Memory B cell (primary cell): ENCODE measurements around the gene SCCPDH.
A peak's percentile ranks its signal among the peaks of the same experiment; 100 is the strongest.
"Not testable (repeated sequence)": the region's sequence is repeated elsewhere in the genome, so short reads cannot be mapped to it uniquely, and the experiment has no call there.

Experiments
- ATAC-seq: fragments of 150-1000 bp; cut with Tn5 transposase; 2 replicates; pipeline ENCODE4 v1.10.0; 2021; ENCODE audit warnings: low read depth, mild to moderate bottlenecking, moderate library complexity
- DNase-seq, 2 donors: peaks; one replicate each; pipeline ENCODE4 v3.0.0; 2022; ENCODE audit warnings: low spot score in 2 of 2
- H3K27ac Mint-ChIP-seq: one replicate; pipeline ENCODE4 v1.8.0; 2022; ENCODE audit warnings: mild to moderate bottlenecking, moderate library complexity, mixed read lengths
- H3K27me3 Mint-ChIP-seq: one replicate; pipeline ENCODE4 v1.8.0; 2022; ENCODE audit warnings: mixed read lengths
- H3K36me3 Mint-ChIP-seq: one replicate; pipeline ENCODE4 v1.8.0; 2022; ENCODE audit warnings: mild to moderate bottlenecking, mixed read lengths
- H3K4me1 Mint-ChIP-seq: one replicate; pipeline ENCODE4 v1.8.0; 2022; ENCODE audit warnings: mixed read lengths
- H3K4me3 Mint-ChIP-seq: one replicate; pipeline ENCODE4 v1.8.0; 2022; ENCODE audit warnings: mild to moderate bottlenecking, moderate library complexity, mixed read lengths
- H3K9me3 Mint-ChIP-seq: one replicate; pipeline ENCODE4 v1.8.0; 2022; ENCODE audit warnings: mixed read lengths

SCCPDH gene

DNA sequence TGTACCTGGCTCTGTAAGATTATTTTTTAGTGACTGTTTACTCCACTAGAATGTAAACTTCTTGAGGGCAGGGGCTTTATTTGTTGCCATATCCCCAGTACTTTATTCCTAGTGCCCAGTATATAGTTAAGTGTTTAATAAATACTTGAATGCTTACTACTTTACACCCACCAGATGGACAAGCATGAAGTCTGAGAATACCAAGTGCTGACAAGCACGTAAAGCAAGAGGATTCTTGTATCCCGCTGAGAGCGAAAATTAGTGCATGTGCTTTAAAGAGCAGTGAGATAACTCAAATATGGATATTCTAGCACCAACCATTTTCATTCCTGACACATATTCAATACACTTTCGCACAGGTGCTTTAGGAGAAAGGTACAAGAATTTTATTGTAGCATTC lies 1.5 kb upstream of the SCCPDH start:
- H3K4me1 Mint-ChIP-seq = peaks cover 7% of the 10 kb centered on the region
- H3K4me3 Mint-ChIP-seq = peak overlapping the region; percentile 21
- peaks cover 5% of the 10 kb centered on the region for H3K36me3 Mint-ChIP-seq

DNA sequence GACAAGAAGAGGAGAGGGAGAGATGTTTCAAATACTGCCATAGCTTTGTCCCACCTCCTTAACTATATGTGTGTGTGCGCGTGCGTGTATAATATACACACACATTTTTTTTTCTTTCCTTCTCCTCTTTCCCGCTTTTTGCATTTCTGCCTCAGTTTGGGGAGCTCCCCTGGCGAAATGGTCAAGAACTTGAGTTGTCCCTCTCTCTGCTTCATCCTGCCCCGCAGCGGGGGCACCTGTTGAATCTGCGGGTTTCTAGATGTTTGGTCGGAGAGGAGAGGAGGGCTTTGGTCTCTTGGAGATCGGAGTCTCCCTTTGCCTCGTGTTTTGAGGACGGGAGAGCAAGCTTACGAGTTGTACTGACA lies 504 bp downstream of the SCCPDH start:
- DNase-seq (no peak), ATAC-seq (no peak)
- Mint-ChIP-seq H3K4me1 (peaks cover 7% of the 10 kb centered on the region), H3K27ac (peak overlapping the region; percentile 26), H3K4me3 (peak overlapping the region; percentile 83), H3K9me3 (peaks cover 13% of the 10 kb centered on the region), H3K36me3 (peaks cover 18% of the 10 kb centered on the region), H3K27me3 (no peaks in the 10 kb centered on the region)

More for the DNA sequence above, 1.5 kb upstream of the SCCPDH start:
- no peaks in the 10 kb centered on the region for H3K27me3 Mint-ChIP-seq
- DNase-seq (no peak), ATAC-seq (no peak)
- H3K9me3 Mint-ChIP-seq = peaks cover 9% of the 10 kb centered on the region
- H3K27ac Mint-ChIP-seq = no peak overlapping the region

DNA sequence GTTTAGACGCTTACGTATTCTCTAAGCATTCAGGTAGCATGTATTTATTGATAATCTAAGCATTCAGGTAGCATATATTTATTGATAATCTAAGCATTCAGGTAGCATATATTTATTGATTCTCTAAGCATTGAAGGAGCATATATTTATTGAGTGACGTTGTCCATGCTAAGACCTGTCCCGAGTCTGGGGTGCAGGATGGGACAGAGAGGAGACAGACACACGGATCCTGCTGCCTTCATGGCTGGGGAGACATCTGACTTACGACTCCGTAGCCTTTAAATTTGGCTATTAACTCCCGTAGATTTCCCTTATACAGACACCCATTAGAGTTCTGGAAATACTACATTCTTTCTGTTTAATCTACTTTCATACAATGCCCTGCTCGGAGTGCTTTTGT lies 982 bp downstream of the SCCPDH start:
- peak overlapping the region; percentile 26 for H3K27ac Mint-ChIP-seq
- peaks cover 7% of the 10 kb centered on the region for H3K4me1 Mint-ChIP-seq
- peaks cover 17% of the 10 kb centered on the region for H3K9me3 Mint-ChIP-seq
- H3K36me3 Mint-ChIP-seq = peaks cover 22% of the 10 kb centered on the region
- ATAC-seq (no peak), DNase-seq (no peak)
- no peaks in the 10 kb centered on the region for H3K27me3 Mint-ChIP-seq
- H3K4me3 Mint-ChIP-seq = peak overlapping the region; percentile 83

DNA sequence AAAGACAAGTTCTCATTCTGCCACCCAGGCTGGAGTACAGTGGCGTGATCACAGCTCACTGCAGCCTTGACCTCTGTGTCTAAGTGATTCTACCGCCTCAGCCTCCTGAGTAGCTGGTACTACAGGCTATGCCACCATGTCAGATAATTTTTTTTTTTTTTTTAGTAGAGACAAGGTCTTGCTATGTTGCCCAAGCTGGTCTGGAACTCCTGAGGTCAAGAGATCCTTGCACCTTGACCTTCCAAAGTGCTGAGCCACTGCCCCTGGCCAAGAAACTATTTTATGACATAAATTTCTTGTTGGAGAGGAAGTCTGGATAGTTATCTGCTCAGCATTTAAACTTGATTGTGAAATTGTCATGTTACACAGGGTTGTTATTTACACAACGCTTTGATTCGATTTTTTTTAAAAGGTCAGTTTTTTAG lies 2.1 kb downstream of the SCCPDH start:
- Mint-ChIP-seq H3K4me3 (no peak overlapping the region), H3K27me3 (no peaks in the 10 kb centered on the region), H3K27ac (no peak overlapping the region), H3K36me3 (peaks cover 31% of the 10 kb centered on the region), H3K9me3 (peaks cover 15% of the 10 kb centered on the region), H3K4me1 (peaks cover 7% of the 10 kb centered on the region)
- DNase-seq = no peak
- no peak for ATAC-seq

DNA sequence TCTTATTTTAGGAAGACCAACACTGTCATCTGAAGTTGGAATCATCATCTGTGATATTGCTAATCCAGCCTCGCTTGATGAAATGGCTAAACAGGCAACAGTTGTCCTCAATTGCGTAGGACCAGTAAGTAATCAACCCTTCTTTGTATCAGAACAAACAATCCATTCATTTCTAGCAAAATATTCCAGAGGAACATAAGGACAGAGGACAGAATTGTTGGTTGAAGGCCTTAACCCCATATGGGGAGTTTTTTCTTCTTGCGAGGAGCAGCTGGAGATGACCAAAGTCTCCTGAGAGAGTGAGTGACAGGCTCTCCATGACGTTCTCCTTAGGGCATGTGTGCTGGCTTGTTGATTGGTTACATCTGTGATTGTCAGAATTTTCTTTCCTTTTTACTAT lies 2.7 kb downstream of the SCCPDH start:
- no peak for DNase-seq
- Mint-ChIP-seq H3K4me1 (peaks cover 7% of the 10 kb centered on the region), H3K36me3 (peaks cover 33% of the 10 kb centered on the region), H3K4me3 (no peak overlapping the region), H3K27me3 (no peaks in the 10 kb centered on the region), H3K27ac (no peak overlapping the region), H3K9me3 (peaks cover 15% of the 10 kb centered on the region)
- ATAC-seq = no peak

DNA sequence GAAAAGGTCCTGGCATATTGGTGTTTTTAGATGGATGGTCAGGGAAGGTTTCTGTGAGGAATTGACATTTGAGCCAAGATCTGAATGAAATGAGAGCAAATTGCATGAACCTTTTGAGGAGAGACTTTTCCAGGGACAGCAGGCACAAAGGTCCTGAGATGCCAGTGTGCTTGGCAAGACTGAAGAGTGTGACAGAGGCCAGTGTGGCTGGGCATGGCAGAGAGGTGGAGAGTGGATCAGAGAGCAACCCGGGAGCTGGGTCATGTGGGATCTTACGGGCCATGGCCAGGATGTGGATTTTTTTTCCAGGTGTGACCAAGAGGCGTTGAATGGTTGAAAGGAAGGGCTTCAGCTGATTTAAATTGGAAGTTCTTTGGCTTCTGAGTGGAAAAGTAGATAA lies 3.4 kb downstream of the SCCPDH start:
- peaks cover 7% of the 10 kb centered on the region for H3K4me1 Mint-ChIP-seq
- no peaks in the 10 kb centered on the region for H3K27me3 Mint-ChIP-seq
- H3K36me3 Mint-ChIP-seq = peaks cover 35% of the 10 kb centered on the region
- no peak overlapping the region for H3K27ac Mint-ChIP-seq
- DNase-seq (no peak), ATAC-seq (no peak)
- H3K9me3 Mint-ChIP-seq = peaks cover 15% of the 10 kb centered on the region
- H3K4me3 Mint-ChIP-seq = no peak overlapping the region

DNA sequence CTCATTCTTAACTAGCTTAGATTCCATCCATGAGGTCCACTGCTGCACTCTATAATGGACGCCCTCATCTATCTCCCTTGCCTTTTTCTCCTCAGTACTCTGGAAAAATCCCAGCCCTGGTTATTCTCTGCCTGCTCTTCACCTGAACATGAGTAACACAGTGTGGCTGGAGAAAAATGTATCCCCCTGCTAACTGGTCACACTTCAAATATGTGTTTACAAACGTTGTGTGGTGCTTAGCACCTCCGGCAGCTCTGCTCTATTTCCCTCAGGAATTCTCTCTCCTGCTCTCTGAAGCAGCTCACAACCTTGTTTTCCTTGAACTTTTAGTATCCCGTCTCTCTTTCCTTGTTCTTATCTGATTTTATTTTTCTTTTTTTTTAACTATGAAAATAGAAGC lies 4.1 kb downstream of the SCCPDH start:
- Mint-ChIP-seq H3K4me3 (no peak overlapping the region), H3K27ac (no peak overlapping the region), H3K36me3 (peaks cover 36% of the 10 kb centered on the region), H3K27me3 (no peaks in the 10 kb centered on the region), H3K4me1 (peaks cover 7% of the 10 kb centered on the region), H3K9me3 (peaks cover 15% of the 10 kb centered on the region)
- DNase-seq (no peak), ATAC-seq (no peak)

DNA sequence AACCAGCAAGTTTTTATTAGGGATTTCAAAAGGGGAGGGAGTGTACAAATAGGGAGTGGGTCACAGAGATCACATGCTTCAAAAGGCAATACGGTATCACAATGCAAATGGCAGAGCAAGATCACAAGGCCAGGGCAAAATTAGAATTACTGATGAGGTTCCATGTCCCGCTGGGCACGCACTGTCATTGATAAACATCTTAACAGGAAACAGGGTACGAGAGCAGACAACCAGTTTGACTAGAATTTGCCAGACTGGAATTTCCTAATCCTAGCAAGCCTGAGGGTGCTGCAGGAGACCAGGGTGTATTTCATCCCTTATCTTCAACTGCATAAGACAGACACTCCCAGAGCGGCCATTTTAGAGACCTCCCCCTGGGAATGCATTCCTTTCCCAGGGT lies 4.8 kb downstream of the SCCPDH start:
- H3K4me1 Mint-ChIP-seq, H3K4me3 Mint-ChIP-seq, H3K27me3 Mint-ChIP-seq, H3K27ac Mint-ChIP-seq, ATAC-seq, DNase-seq: not testable (repeated sequence)
- peaks cover 15% of the 10 kb centered on the region for H3K9me3 Mint-ChIP-seq
- peaks cover 41% of the 10 kb centered on the region for H3K36me3 Mint-ChIP-seq

DNA sequence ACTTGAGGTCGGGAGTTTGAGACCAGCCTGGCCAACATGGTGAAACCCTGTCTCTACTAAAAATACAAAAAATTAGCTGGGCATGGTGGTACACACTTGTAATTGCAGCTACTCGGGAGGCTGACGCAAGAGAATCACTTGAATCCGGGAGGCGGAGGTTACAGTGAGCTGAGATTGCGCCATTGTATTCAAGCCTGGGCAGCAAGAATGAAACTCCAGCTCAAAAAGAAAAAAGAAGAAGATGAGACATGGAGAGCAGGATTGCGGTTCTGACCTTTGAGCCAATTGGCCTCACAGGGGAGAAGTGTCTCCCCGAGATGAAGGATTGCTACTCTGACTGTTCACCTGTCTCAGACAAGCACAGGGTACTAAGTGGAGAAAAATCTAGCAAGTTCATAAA lies 6.6 kb downstream of the SCCPDH start:
- no peak overlapping the region for H3K27ac Mint-ChIP-seq
- H3K9me3 Mint-ChIP-seq = peaks cover 15% of the 10 kb centered on the region
- H3K4me1 Mint-ChIP-seq = no peaks in the 10 kb centered on the region
- H3K27me3 Mint-ChIP-seq = no peaks in the 10 kb centered on the region
- H3K36me3 Mint-ChIP-seq = peaks cover 47% of the 10 kb centered on the region
- no peak for ATAC-seq
- no peak overlapping the region for H3K4me3 Mint-ChIP-seq
- DNase-seq = no peak

DNA sequence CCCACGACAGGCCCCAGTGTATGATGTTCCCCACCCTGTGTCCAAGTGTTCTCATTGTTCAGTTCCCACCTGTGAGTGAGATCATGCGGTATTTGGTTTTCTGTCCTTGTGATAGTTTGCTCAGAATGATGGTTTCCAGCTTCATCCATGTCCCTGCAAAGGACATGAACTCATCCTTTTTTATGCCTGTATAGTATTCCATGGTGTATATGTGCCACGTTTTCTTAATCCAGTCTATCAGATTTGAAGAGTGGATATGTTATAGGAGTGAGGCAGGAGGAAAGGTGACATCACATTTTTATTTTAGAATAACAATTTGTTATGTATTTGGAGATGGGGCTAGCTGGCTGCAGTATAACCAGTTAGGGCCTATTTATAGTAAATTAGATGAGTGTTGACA lies 7.7 kb downstream of the SCCPDH start:
- DNase-seq, H3K27me3 Mint-ChIP-seq, H3K4me1 Mint-ChIP-seq, H3K27ac Mint-ChIP-seq, H3K4me3 Mint-ChIP-seq, ATAC-seq: not testable (repeated sequence)
- peaks cover 47% of the 10 kb centered on the region for H3K36me3 Mint-ChIP-seq
- H3K9me3 Mint-ChIP-seq = peaks cover 15% of the 10 kb centered on the region

DNA sequence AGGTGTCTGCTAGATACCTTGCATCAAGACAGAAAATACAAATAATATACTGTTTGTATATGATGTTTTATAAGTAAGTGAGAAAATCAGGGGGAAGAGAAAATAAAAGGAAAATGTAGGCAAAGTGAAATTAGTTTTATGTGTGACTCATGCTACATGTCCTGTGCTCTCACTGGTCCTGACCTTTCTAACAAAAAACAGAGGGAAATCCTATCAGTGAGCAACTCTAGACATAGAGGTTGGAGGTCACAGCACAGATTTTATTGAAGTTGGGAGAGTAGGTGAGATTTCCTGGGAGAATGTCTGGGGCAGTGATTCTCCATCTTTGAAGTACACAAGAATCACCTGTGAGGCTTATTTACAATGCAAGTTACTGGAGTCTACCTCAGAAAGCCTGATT lies 9.5 kb downstream of the SCCPDH start:
- no peak overlapping the region for H3K4me3 Mint-ChIP-seq
- ATAC-seq (no peak), DNase-seq (no peak)
- peaks cover 38% of the 10 kb centered on the region for H3K36me3 Mint-ChIP-seq
- no peak overlapping the region for H3K27ac Mint-ChIP-seq
- H3K4me1 Mint-ChIP-seq = no peaks in the 10 kb centered on the region
- peaks cover 5% of the 10 kb centered on the region for H3K9me3 Mint-ChIP-seq
- no peaks in the 10 kb centered on the region for H3K27me3 Mint-ChIP-seq

DNA sequence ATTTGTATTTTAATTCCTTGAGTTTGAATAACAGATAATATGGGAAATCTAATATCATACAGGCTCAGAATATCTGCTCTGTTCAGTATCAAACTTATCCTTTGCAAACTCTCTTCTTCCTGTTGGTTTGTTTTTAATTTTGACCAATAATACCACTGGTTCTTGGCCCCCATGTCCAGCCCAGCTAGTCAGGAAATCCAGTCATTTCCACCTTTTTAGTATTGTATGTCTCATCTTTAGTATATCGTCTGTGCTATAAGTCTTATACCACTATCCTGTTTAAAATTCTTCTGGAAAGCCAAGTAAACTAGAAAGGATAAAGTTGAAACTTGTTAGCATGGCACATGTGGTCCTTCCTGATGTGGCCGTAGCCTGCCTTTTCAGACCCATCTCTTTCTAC lies 10.7 kb downstream of the SCCPDH start:
- H3K27me3 Mint-ChIP-seq = no peaks in the 10 kb centered on the region
- no peaks in the 10 kb centered on the region for H3K4me1 Mint-ChIP-seq
- H3K9me3 Mint-ChIP-seq = peaks cover 7% of the 10 kb centered on the region
- H3K27ac Mint-ChIP-seq = no peak overlapping the region
- DNase-seq = no peak
- H3K4me3 Mint-ChIP-seq = no peak overlapping the region
- peaks cover 34% of the 10 kb centered on the region for H3K36me3 Mint-ChIP-seq
- ATAC-seq = no peak

DNA sequence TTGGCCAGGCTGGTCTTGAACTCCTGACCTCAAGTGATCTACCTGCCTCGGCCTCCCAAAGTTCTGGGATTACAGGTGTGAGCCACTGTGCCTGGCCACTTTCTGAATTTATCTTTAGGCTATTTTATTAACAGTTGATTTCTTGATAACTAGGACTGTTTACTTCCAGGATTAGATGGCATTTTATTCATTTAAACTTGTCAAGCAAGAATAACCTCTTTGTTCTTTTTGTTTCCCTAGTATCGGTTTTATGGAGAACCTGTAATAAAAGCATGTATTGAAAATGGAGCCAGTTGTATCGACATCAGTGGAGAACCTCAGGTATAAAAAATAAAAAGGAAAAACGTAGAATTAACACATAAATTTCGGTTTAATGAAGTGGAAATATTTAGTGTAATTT lies 11.5 kb downstream of the SCCPDH start:
- no peaks in the 10 kb centered on the region for H3K27me3 Mint-ChIP-seq
- H3K4me1 Mint-ChIP-seq = no peaks in the 10 kb centered on the region
- H3K36me3 Mint-ChIP-seq = peaks cover 29% of the 10 kb centered on the region
- DNase-seq (no peak), ATAC-seq (no peak)
- H3K27ac Mint-ChIP-seq = no peak overlapping the region
- peaks cover 2% of the 10 kb centered on the region for H3K9me3 Mint-ChIP-seq
- no peak overlapping the region for H3K4me3 Mint-ChIP-seq

DNA sequence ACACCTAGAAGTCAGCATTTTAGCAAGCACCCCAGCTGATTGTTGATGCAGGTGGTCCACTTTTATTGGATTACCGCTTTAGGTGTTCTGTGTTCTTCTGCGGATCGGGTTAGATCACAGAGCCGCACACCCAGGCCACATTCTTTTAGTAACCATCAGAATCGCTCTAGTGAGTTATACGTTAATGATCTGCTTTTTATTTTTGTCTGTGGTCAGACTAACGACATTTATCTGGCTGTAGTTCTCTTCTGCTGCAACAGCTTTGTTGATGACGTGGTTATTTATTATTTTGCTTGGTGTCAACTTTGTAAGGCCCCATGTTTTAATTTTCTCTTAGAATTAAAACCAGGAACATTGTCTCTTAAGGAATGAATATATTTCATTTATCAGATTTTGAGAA lies 18.2 kb downstream of the SCCPDH start:
- ATAC-seq = no peak
- Mint-ChIP-seq H3K9me3 (peaks cover 12% of the 10 kb centered on the region), H3K4me3 (no peak overlapping the region), H3K27me3 (no peaks in the 10 kb centered on the region), H3K4me1 (no peaks in the 10 kb centered on the region), H3K27ac (no peak overlapping the region), H3K36me3 (peaks cover 27% of the 10 kb centered on the region)
- DNase-seq = no peak

DNA sequence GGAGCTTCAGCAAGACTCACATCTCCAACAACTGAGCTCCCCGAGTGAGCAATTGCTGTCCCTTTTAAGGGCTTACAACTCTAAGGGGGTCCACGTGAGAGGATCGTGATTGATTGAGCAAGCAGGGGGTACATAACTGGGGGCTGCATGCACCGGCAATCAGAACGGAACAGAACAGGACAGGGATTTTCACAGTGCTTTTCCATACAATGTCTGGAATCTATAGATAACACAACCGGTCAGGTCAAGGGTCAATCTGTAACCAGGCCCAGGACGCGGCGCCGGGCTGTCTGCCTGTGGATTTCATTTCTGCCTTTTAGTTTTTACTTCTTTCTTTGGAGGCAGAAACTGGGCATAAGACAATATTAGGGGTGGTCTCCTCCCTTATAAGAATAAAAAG lies 21.9 kb downstream of the SCCPDH start:
- H3K4me3 Mint-ChIP-seq, H3K27ac Mint-ChIP-seq, H3K27me3 Mint-ChIP-seq, H3K4me1 Mint-ChIP-seq, ATAC-seq, DNase-seq: not testable (repeated sequence)
- H3K36me3 Mint-ChIP-seq = peaks cover 22% of the 10 kb centered on the region
- peaks cover 13% of the 10 kb centered on the region for H3K9me3 Mint-ChIP-seq

DNA sequence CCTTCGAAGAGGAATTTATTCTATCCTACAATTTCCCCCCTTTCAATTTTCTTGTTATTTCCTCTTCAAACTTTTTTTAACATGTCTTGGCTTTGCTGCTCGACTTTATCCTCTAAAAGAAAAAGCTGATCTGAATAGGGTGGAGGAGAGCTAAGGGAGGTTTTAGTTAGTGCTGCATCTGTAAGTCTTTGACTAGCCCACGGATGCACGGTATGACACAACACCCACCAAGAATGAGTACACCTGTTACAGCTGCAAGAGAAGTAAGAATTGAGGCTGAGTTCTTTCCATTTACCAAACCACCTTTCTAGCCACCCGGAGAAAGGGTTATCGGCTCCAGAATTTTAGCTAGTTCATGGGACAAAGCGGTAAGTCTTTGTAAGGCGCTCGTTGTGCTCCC lies 23.8 kb downstream of the SCCPDH start:
- Mint-ChIP-seq H3K4me3 (no peak overlapping the region), H3K9me3 (peaks cover 7% of the 10 kb centered on the region), H3K4me1 (no peaks in the 10 kb centered on the region), H3K27ac (no peak overlapping the region), H3K27me3 (no peaks in the 10 kb centered on the region), H3K36me3 (peaks cover 11% of the 10 kb centered on the region)
- ATAC-seq (no peak), DNase-seq (no peak)
